Liver (tissue), 9 donors: ENCODE results near the gene RBM22. TPM values are rescaled to one million over a fixed set of nuclear protein-coding genes. Genes with fewer than 3 reads are reported as not detected.

Experiments used
- DNase-seq: peaks from one replicate; pipeline ENCODE4 v3.0.0-alpha.2; 2017; ENCODE audit warnings: low spot score
- H3K27ac ChIP-seq, 2 donors: one replicate each; pipeline ENCODE4 v1.7.0; 2013; ENCODE audit warnings: inconsistent platforms in 2 of 2, low read length in 2 of 2, control low read depth in 1 of 2, low read depth in 1 of 2, mild to moderate bottlenecking in 1 of 2
- H3K27me3 ChIP-seq, 4 donors: one replicate each; pipeline versions ENCODE4 v1.6.1 to v1.7.0; 2013; ENCODE audit warnings: low read length in 3 of 4, inconsistent platforms in 1 of 4, mild to moderate bottlenecking in 1 of 4, moderate library complexity in 1 of 4; ENCODE audit not compliant: control insufficient read depth in 4 of 4, insufficient read depth in 4 of 4
- H3K36me3 ChIP-seq, 4 donors: one replicate each; pipeline versions ENCODE4 v1.6.1 to v1.7.0; 2013; ENCODE audit warnings: low read length in 3 of 4, mild to moderate bottlenecking in 3 of 4, low read depth in 1 of 4, moderate library complexity in 1 of 4; ENCODE audit not compliant: control insufficient read depth in 4 of 4, insufficient read depth in 3 of 4
- H3K4me1 ChIP-seq, 4 donors: one replicate each; pipeline versions ENCODE4 v1.6.1 to v1.7.0; 2013; ENCODE audit warnings: low read length in 3 of 4, mild to moderate bottlenecking in 3 of 4, moderate library complexity in 1 of 4; ENCODE audit not compliant: control insufficient read depth in 4 of 4, insufficient read depth in 4 of 4
- H3K4me3 ChIP-seq, 3 donors: one replicate each; pipeline versions ENCODE4 v1.6.1 to v1.7.0; 2013; ENCODE audit warnings: low read length in 3 of 3, control low read depth in 1 of 3, low read depth in 1 of 3, mild to moderate bottlenecking in 1 of 3
- H3K9ac ChIP-seq, 2 donors: one replicate each; pipeline ENCODE4 v1.7.0; 2013; ENCODE audit warnings: low read length in 2 of 2, mild to moderate bottlenecking in 2 of 2, moderate library complexity in 2 of 2, control low read depth in 1 of 2, low read depth in 1 of 2
- H3K9me3 ChIP-seq, 4 donors: one replicate each; pipeline versions ENCODE4 v1.6.1 to v1.7.0; 2013; ENCODE audit warnings: low read length in 3 of 4; ENCODE audit not compliant: control insufficient read depth in 4 of 4
- ATF3 ChIP-seq: IDR thresholded peaks from 2 replicates; pipeline ENCODE4 v1.6.1; 2016; ENCODE audit warnings: antibody characterized with exemption
- CTCF ChIP-seq: fragments of 150-350 bp; IDR thresholded peaks from 2 replicates; pipeline ENCODE4 v1.5.1; 2017; ENCODE audit warnings: improper control_type of control experiment, low read depth, low read length; ENCODE audit not compliant: missing input control
- EGR1 ChIP-seq, 2 donors: IDR thresholded peaks; 2 replicates each; pipeline ENCODE4 v1.6.1; 2016 to 2018; ENCODE audit warnings: antibody characterized with exemption in 2 of 2, low read depth in 2 of 2
- FOXA1 ChIP-seq: IDR thresholded peaks from 2 replicates; pipeline ENCODE4 v1.6.1; 2016; ENCODE audit warnings: antibody characterized with exemption
- FOXA2 ChIP-seq: IDR thresholded peaks from 2 replicates; pipeline ENCODE4 v1.6.1; 2016; ENCODE audit warnings: antibody characterized with exemption
- GABPA ChIP-seq, 2 donors: IDR thresholded peaks in 1 of 2; conservative IDR thresholded peaks in 1 of 2; 2 replicates each; pipeline ENCODE4 v1.6.1; 2016; ENCODE audit warnings: antibody characterized with exemption in 2 of 2, mild to moderate bottlenecking in 1 of 2, moderate library complexity in 1 of 2
- HNF4A ChIP-seq, 2 donors: conservative IDR thresholded peaks; 2 replicates each; pipeline ENCODE4 v1.6.1; 2016; ENCODE audit warnings: antibody characterized with exemption in 2 of 2, mild to moderate bottlenecking in 2 of 2
- HNF4G ChIP-seq: IDR thresholded peaks from 2 replicates; pipeline ENCODE4 v1.6.1; 2016; ENCODE audit warnings: antibody characterized with exemption
- JUND ChIP-seq, 2 donors: IDR thresholded peaks; 2 replicates each; pipeline ENCODE4 v1.6.1; 2016; ENCODE audit warnings: antibody characterized with exemption in 2 of 2
- MAX ChIP-seq: IDR thresholded peaks from 2 replicates; pipeline ENCODE4 v1.6.1; 2016; ENCODE audit warnings: antibody characterized with exemption
- NR2F2 ChIP-seq: IDR thresholded peaks from 2 replicates; pipeline ENCODE4 v1.6.1; 2016; ENCODE audit warnings: antibody characterized with exemption
- RAD21 ChIP-seq, 2 donors: IDR thresholded peaks; 2 replicates each; pipeline ENCODE4 v1.6.1; 2016; ENCODE audit warnings: antibody characterized with exemption in 2 of 2, mild to moderate bottlenecking in 2 of 2
- REST ChIP-seq: IDR thresholded peaks from 2 replicates; pipeline ENCODE4 v1.6.1; 2016; ENCODE audit warnings: antibody characterized with exemption, mild to moderate bottlenecking
- RXRA ChIP-seq, 2 donors: IDR thresholded peaks; 2 replicates each; pipeline ENCODE4 v1.6.1; 2017 to 2018; ENCODE audit warnings: antibody characterized with exemption in 2 of 2, mild to moderate bottlenecking in 1 of 2
- SP1 ChIP-seq: IDR thresholded peaks from 2 replicates; pipeline ENCODE4 v1.6.1; 2018; ENCODE audit warnings: antibody characterized with exemption, mild to moderate bottlenecking
- TAF1 ChIP-seq: conservative IDR thresholded peaks from 2 replicates; pipeline ENCODE4 v1.6.1; 2016; ENCODE audit warnings: antibody characterized with exemption, mild to moderate bottlenecking
- YY1 ChIP-seq: IDR thresholded peaks from 2 replicates; pipeline ENCODE4 v1.6.1; 2016; ENCODE audit warnings: antibody characterized with exemption, mild to moderate bottlenecking
- ZBTB33 ChIP-seq: IDR thresholded peaks from 2 replicates; pipeline ENCODE4 v1.6.1; 2016; ENCODE audit warnings: antibody characterized with exemption
- WGBS: extraction: QIAGEN DNeasy Blood & Tissue Kit; methylation state at CpG from one replicate; pipeline ENCODE4 v1.1.7; 2013; 5-methylcytosine and 5-hydroxymethylcytosine counted together
- polyA plus RNA-seq, 2 donors: library from polyadenylated mRNA; stranded (reverse) in 1 of 2; unstranded in 1 of 2; fragments of 200-250 nt in 1 of 2; fragments of >200 nt in 1 of 2; fragmentation: Nextera tagmentation in 1 of 2; extraction: Ambion mirVana in 1 of 2; gene quantifications; one replicate each; pipeline versions ENCODE4 v1.2.1 to v1.2.3, GENCODE V29; 2013 to 2015
- total RNA-seq, 2 donors: library from RNA; depleted of rRNA; stranded (reverse); fragments of >200 nt; gene quantifications; one replicate each; pipeline ENCODE4 v1.2.3, GENCODE V29; 2014
- donor health status: healthy.
- donor health status: healthy.
- donor health status: healthy.
- donor health status: healthy.
- donor health status: healthy.

The RBM22 gene
- total and polyA plus RNA-seq, 4 donors: 10.7 to 19.7 (median 12.3) TPM

GRCh38 chr5:150665044-150665443 is 35.8 kb downstream of the RBM22 start:
- no peak for TF ChIP-seq MAX
- TF ChIP-seq RAD21 (IDR thresholded peaks at IDR 0.05): no peak
- no peak for TF ChIP-seq FOXA2
- no peak for TF ChIP-seq ATF3
- no peak for TF ChIP-seq CTCF
- no peak for TF ChIP-seq RXRA (IDR thresholded peaks at IDR 0.05)
- TF ChIP-seq HNF4G: no peak
- TF ChIP-seq HNF4A (conservative IDR thresholded peaks at IDR 0.05): no peak
- no peak for TF ChIP-seq REST
- no peak for TF ChIP-seq EGR1 (IDR thresholded peaks at IDR 0.05; ENCODE audit: low read depth in 2 of 2)
- no peak for TF ChIP-seq GABPA (IDR thresholded peaks at IDR 0.05 in 1 of 2, conservative IDR thresholded peaks at IDR 0.05 in 1 of 2)
- TF ChIP-seq YY1: no peak
- TF ChIP-seq NR2F2: no peak
- no peak for TF ChIP-seq JUND (IDR thresholded peaks at IDR 0.05)
- TF ChIP-seq SP1: no peak
- TF ChIP-seq TAF1: no peak
- no peak for TF ChIP-seq ZBTB33
- no peak for DNase-seq
- WGBS: 68% methylated on average over 12 of the region's 12 CpGs
- H3K27ac ChIP-seq: no peak overlapping the region
- H3K36me3 ChIP-seq: no peaks in the 10 kb centered on the region
- H3K9ac ChIP-seq: no peak overlapping the region
- H3K4me1 ChIP-seq: no peaks in the 10 kb centered on the region
- no peaks in the 10 kb centered on the region for H3K27me3 ChIP-seq
- no peak overlapping the region for H3K4me3 ChIP-seq
- no peaks in the 10 kb centered on the region for H3K9me3 ChIP-seq

GRCh38 chr5:150663936-150664335 is 36.9 kb downstream of the RBM22 start:
- WGBS: 90% methylated on average over 3 of the region's 3 CpGs
- H3K36me3 ChIP-seq: no peaks in the 10 kb centered on the region
- no peak overlapping the region for H3K4me3 ChIP-seq
- no peaks in the 10 kb centered on the region for H3K9me3 ChIP-seq
- no peak overlapping the region for H3K27ac ChIP-seq
- TF ChIP-seq FOXA1 (no peak), EGR1 (IDR thresholded peaks at IDR 0.05; ENCODE audit: low read depth in 2 of 2) (no peak), YY1 (no peak), JUND (IDR thresholded peaks at IDR 0.05) (no peak), FOXA2 (no peak), HNF4G (no peak), MAX (no peak), SP1 (no peak), ATF3 (no peak), GABPA (IDR thresholded peaks at IDR 0.05 in 1 of 2, conservative IDR thresholded peaks at IDR 0.05 in 1 of 2) (no peak), ZBTB33 (no peak), RXRA (IDR thresholded peaks at IDR 0.05) (no peak), HNF4A (conservative IDR thresholded peaks at IDR 0.05) (no peak), CTCF (no peak), TAF1 (no peak), NR2F2 (no peak)
- H3K27me3 ChIP-seq: no peaks in the 10 kb centered on the region
- H3K9ac ChIP-seq: no peak overlapping the region
- no peak for DNase-seq
- H3K4me1 ChIP-seq: no peaks in the 10 kb centered on the region
